ENCODE measurements around the gene CHCHD6.

The CHCHD6 gene

GRCh38 chr3:126665959-126666657, 37.9 kb upstream of the CHCHD6 start:
- TF ChIP-seq, protein P1, sequence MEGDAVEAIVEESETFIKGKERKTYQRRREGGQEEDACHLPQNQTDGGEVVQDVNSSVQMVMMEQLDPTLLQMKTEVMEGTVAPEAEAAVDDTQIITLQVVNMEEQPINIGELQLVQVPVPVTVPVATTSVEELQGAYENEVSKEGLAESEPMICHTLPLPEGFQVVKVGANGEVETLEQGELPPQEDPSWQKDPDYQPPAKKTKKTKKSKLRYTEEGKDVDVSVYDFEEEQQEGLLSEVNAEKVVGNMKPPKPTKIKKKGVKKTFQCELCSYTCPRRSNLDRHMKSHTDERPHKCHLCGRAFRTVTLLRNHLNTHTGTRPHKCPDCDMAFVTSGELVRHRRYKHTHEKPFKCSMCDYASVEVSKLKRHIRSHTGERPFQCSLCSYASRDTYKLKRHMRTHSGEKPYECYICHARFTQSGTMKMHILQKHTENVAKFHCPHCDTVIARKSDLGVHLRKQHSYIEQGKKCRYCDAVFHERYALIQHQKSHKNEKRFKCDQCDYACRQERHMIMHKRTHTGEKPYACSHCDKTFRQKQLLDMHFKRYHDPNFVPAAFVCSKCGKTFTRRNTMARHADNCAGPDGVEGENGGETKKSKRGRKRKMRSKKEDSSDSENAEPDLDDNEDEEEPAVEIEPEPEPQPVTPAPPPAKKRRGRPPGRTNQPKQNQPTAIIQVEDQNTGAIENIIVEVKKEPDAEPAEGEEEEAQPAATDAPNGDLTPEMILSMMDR (IDR thresholded peaks at IDR 0.05; ENCODE audit: low read depth, low read length) = no peak
- H3K4me3 ChIP-seq (ENCODE audit: low read depth, low read length) = no peak overlapping the region

- TF ChIP-seq, protein P1 (IDR thresholded peaks at IDR 0.05; ENCODE audit: low read depth, low read length) = no peak
Observed at GRCh38 chr3:126666658-126667528, 37.1 kb upstream of the CHCHD6 start.

DNA sequence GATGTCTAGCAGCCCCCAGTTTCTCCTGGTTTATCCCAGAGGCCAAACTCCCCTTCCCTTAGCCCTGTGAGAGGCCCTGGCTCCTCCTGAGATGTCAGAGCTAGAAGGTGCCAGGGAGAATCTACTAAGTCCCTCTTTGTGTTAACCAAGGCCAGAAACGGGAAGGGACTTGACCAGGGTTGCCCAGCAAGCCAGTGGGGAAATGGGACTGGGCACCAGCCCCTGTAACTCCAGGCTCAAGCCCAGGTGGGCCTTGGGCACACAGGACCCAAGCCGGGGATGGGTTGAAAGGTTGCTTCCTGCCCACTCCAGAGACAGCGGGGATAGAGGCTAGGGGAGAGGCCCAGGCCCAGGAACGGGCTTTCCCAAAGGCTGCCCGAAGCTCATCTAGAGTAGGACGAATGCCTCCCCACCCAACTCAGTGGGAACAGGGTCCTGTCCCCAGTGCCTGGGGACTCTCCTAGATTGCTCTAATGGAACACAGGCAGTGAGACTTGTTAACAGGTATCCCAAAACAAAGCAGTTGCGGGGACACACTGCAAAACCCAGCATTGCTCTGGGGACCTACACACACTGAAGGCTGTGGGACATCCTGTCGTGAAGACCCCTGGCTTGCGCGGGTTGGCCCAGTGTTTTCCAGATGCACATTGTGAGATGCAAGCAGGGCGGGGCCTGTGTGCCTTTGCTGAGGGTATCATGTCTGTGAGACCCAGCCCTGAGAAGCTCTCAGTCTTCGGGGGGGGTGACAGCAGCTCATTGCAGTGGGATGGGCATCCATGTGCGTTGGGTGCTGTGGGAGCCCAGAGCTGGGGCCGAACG, 36.2 kb upstream of the CHCHD6 start:
- TF ChIP-seq, protein P1 (IDR thresholded peaks at IDR 0.05; ENCODE audit: low read depth, low read length) = no peak
- no peak overlapping the region for H3K4me3 ChIP-seq (ENCODE audit: low read depth, low read length)

More at GRCh38 chr3:126666658-126667528, 37.1 kb upstream of the CHCHD6 start:
- no peak overlapping the region for H3K4me3 ChIP-seq (ENCODE audit: low read depth, low read length)

DNA sequence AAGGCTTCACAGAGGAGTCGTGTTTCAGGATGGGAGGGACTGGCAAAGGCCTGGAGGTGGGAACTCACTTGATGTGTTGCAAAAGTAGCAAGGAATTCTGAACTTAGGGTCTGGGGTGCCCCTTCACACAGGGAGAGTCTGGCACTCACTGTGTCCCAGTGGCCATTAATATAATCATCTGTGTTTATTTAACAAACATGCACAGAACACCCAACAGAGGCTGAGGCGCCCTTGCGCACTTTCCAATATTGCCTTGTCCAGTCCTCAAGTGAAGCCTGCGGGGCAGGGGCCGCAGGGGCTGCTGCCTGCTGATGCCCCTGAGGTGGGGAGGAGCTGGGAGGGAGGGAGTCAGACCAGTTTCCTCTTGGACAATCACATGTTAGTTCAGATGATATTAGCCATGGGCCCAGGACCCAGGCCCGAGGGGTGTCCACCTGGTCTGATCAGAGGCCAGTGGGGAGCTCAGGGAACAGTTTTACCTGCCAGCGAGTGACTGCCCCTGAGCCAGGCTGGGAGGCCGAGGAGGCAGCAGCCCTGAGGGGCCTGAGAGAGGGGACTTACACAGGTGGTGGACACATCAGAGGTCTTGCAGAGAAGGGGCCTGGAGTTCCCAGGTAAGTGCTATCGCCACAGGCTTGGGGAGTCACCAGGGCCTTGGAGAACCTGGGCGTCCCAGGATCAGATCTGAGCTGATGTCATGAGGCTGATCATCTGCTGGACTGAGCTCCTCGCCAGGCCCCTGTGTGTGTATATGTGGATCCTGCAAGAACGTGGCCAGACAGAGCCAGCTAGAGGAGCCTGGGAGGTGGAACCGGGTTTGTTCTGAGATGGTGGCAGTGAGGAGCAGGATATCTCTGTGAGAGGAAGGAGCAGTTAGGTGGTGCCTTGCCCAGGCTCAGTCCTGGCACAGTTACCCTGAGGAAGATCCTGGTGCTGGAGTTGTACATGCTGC, 35.3 kb upstream of the CHCHD6 start:
- TF ChIP-seq, protein P1 (IDR thresholded peaks at IDR 0.05; ENCODE audit: low read depth, low read length) = no peak
- H3K4me3 ChIP-seq (ENCODE audit: low read depth, low read length) = no peak overlapping the region

GRCh38 chr3:126671521-126671920, 32.5 kb upstream of the CHCHD6 start:
- no peak overlapping the region for H3K4me3 ChIP-seq (ENCODE audit: low read depth, low read length)
- TF ChIP-seq, protein P1 (IDR thresholded peaks at IDR 0.05; ENCODE audit: low read depth, low read length) = no peak

DNA sequence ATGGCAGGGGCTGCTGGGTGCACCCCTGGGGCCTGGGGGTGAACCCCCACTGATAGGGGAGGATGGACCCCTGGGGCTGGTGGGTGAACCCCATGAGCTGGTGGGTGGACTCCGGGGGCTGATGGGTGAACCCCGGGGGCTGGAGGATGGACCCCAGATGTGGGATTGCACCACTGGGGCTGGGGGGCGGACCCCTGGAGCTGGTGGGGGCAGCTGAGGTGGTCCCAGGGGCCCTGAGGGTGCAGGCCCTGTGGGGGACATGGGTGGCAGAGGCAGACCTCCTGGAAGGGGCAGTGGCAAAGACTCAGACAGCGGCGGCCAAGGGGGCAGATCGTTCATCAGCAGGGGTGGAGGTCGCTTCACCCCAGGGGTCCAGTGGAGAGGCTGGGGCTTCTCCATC, 31.7 kb upstream of the CHCHD6 start:
- TF ChIP-seq, protein P1 (IDR thresholded peaks at IDR 0.05; ENCODE audit: low read depth, low read length) = no peak
- no peak overlapping the region for H3K4me3 ChIP-seq (ENCODE audit: low read depth, low read length)

All from WI38 (cell line).